PC-9 (cell line): ENCODE data around the gene CCNDBP1. TPM values are rescaled to one million over a fixed set of nuclear protein-coding genes. Genes with fewer than 3 reads are reported as not detected.
A peak's percentile ranks its signal among the peaks of the same experiment; 100 is the strongest.

Source experiments
- BruUV-seq: library from RNA; stranded (reverse); fragments of 400-500 nt; replicated peaks from 2 replicates; lab custom pipeline; 2021; lab: Mats Ljungman, UMichigan
- CTCF ChIA-PET: fragments of 300-600 bp; sonication (Branson Sonifier 250); formaldehyde crosslinking; loops from one replicate; lab custom pipeline; 2022; ENCODE audit warnings: antibody characterized with exemption; lab: Charles Lee
- POLR2A ChIA-PET: fragments of 300-600 bp; sonication (Branson Sonifier 250); formaldehyde crosslinking; loops from one replicate; lab custom pipeline; 2022; ENCODE audit warnings: antibody characterized with exemption; ENCODE audit not compliant: unreplicated experiment; lab: Charles Lee
- DNase-seq, 2 experiments: peaks; one replicate each; pipeline versions ENCODE4 v3.0.0 to v3.0.0-alpha.2; 2015 to 2022; ENCODE audit warnings: mixed read lengths in 1 of 2
- H2AFZ ChIP-seq: fragments of 200-600 bp; sonication (generic); 2 replicates; pipeline ENCODE4 v1.8.1; 2017; ENCODE audit warnings: antibody characterized with exemption
- H3F3A ChIP-seq: fragments of 200-600 bp; sonication (generic); 2 replicates; pipeline ENCODE4 v1.8.1; 2017; ENCODE audit warnings: antibody characterized with exemption, mild to moderate bottlenecking, low read depth; ENCODE audit not compliant: insufficient read depth
- H3K27ac ChIP-seq: fragments of 200-600 bp; sonication (generic); 2 replicates; pipeline ENCODE4 v1.6.1; 2016; ENCODE audit warnings: mixed run types
- H3K27me3 ChIP-seq: fragments of 200-600 bp; sonication (generic); 2 replicates; pipeline ENCODE4 v1.6.1; 2016; ENCODE audit warnings: low read depth, mixed run types; ENCODE audit not compliant: insufficient read depth
- H3K36me3 ChIP-seq: fragments of 200-600 bp; sonication (generic); 2 replicates; pipeline ENCODE4 v1.6.1; 2016; ENCODE audit warnings: low read depth, mixed run types
- H3K4me1 ChIP-seq: fragments of 200-600 bp; sonication (generic); replicated peaks from 2 replicates; pipeline ENCODE4 v1.6.1; 2016; ENCODE audit warnings: mixed run types; ENCODE audit not compliant: insufficient read depth
- H3K4me2 ChIP-seq: fragments of 200-600 bp; sonication (generic); 2 replicates; pipeline ENCODE4 v1.6.1; 2017; ENCODE audit warnings: mixed run types
- H3K4me3 ChIP-seq: fragments of 200-600 bp; sonication (generic); 2 replicates; pipeline ENCODE4 v1.6.1; 2016; ENCODE audit warnings: mixed run types
- H3K79me2 ChIP-seq: fragments of 200-600 bp; sonication (generic); 2 replicates; pipeline ENCODE4 v1.6.1; 2017; ENCODE audit warnings: low read depth, mixed run types
- H3K9me2 ChIP-seq: fragments of 200-600 bp; sonication (generic); 2 replicates; pipeline ENCODE4 v1.8.1; 2017; ENCODE audit warnings: mild to moderate bottlenecking; ENCODE audit not compliant: insufficient read depth
- H3K9me3 ChIP-seq: fragments of 200-600 bp; sonication (generic); 2 replicates; pipeline ENCODE4 v1.8.1; 2016; ENCODE audit warnings: low read depth; ENCODE audit not compliant: insufficient read depth
- H4K20me1 ChIP-seq: fragments of 200-600 bp; sonication (generic); 2 replicates; pipeline ENCODE4 v1.8.1; 2017; ENCODE audit not compliant: insufficient read depth
- CTCF ChIP-seq: fragments of 200-600 bp; sonication (generic); conservative IDR thresholded peaks from 2 replicates; pipeline ENCODE4 v1.6.1; 2017; ENCODE audit warnings: mixed run types, antibody characterized with exemption, mild to moderate bottlenecking, moderate library complexity
- EZH2 ChIP-seq: fragments of 200-600 bp; sonication (generic); IDR thresholded peaks from 2 replicates; pipeline ENCODE4 v1.8.0; 2017; ENCODE audit warnings: antibody characterized with exemption, low read depth
- intact Hi-C: fragments of 100-400 bp; cut with micrococcal nuclease; formaldehyde crosslinking; loops from one replicate; pipeline ENCODE4 v1.10.0; 2022; ENCODE audit not compliant: unreplicated experiment
- total RNA-seq: library from RNA; stranded (reverse); gene quantifications from 2 replicates; pipeline ENCODE4 v1.2.3, GENCODE V29; 2021

Gene CCNDBP1
- total RNA-seq, 1 experiment from 2014 or later = 44.0 TPM

- Histone ChIP-seq H4K20me1 (no peaks in the 10 kb centered on the region), H3K9me3 (no peaks in the 10 kb centered on the region), H3K4me1 (peaks cover 30% of the 10 kb centered on the region), H3K27ac (no peak overlapping the region), H3K79me2 (peaks cover 13% of the 10 kb centered on the region; the same call in 1 of the 2 replicates), H2AFZ (no peak overlapping the region), H3K36me3 (0 out of 2 replicates have a peak, but pooled peaks cover 9% of the 10 kb centered on the region), H3F3A (peaks cover 16% of the 10 kb centered on the region; the same call in 1 of the 2 replicates), H3K27me3 (no peaks in the 10 kb centered on the region), H3K4me3 (no peak overlapping the region), H3K9me2 (no peaks in the 10 kb centered on the region), H3K4me2 (peak overlapping the region; percentile 97)
- TF ChIP-seq EZH2 = no peak
- TF ChIP-seq CTCF = peak; percentile 73
- ChIA-PET POLR2A (no interaction called here), CTCF (interaction anchor here (0.6 kb wide), 1 partner anchor 17 kb away, joined by 5 read pairs; no protein-coding TSS in a partner anchor)
- intact Hi-C loops = loop anchor here (5.0 kb wide), 1 partner anchor 485 kb away; no protein-coding TSS in a partner anchor
- peak in 1 of 2 experiments; percentile 52 for DNase-seq
- BruUV-seq = no TSS peak
These were observed 2.4 kb downstream of the CCNDBP1 start for GRCh38 chr15:43187544-43188155.

GRCh38 chr15:43189296-43189695 lies 4.1 kb downstream of the CCNDBP1 start:
- no peaks in the 10 kb centered on the region for H4K20me1 ChIP-seq
- BruUV-seq = no TSS peak
- no peaks in the 10 kb centered on the region for H3K27me3 ChIP-seq
- CTCF ChIA-PET = interaction anchor here (0.6 kb wide), 1 partner anchor 94 kb away, joined by 3 read pairs; no protein-coding TSS in a partner anchor
- no peak overlapping the region for H3K27ac ChIP-seq
- peaks cover 16% of the 10 kb centered on the region for H3K4me1 ChIP-seq
- H3F3A ChIP-seq = peaks cover 11% of the 10 kb centered on the region; the same call in 1 of the 2 replicates
- no peak for TF ChIP-seq EZH2
- TF ChIP-seq CTCF = no peak
- no peak overlapping the region for H3K4me3 ChIP-seq
- no peaks in the 10 kb centered on the region for H3K9me2 ChIP-seq
- POLR2A ChIA-PET = no interaction called here
- H2AFZ ChIP-seq = no peak overlapping the region
- intact Hi-C loops = loop anchor here (5.0 kb wide), 1 partner anchor 487 kb away; no protein-coding TSS in a partner anchor
- no peak overlapping the region for H3K4me2 ChIP-seq
- 0 out of 2 replicates have a peak, but pooled peaks cover 9% of the 10 kb centered on the region for H3K36me3 ChIP-seq
- no peak for DNase-seq
- H3K9me3 ChIP-seq = no peaks in the 10 kb centered on the region
- H3K79me2 ChIP-seq = peaks cover 13% of the 10 kb centered on the region; the same call in 1 of the 2 replicates

DNA sequence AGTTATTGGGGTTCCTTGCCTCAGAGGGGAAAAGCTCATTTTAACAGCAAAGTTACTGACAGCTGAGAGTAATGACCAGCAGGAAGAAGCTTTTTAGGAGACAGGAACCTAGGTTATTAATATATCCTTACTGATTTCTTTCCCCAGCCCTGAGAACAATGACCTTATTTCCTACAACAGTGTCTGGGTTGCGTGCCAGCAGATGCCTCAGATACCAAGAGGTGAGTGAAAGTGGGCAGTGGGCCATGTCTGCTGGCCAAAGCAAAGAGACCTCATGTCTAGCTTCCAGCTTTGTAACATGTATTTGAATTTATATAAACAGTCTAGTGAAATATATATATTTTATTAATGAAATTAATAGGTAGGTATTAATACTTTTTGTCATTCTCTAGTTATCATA lies 5.0 kb downstream of the CCNDBP1 start:
- no peaks in the 10 kb centered on the region for H3K9me2 ChIP-seq
- no TSS peak for BruUV-seq
- peaks cover 12% of the 10 kb centered on the region for H3K4me1 ChIP-seq
- 0 out of 2 replicates have a peak, but pooled peaks cover 14% of the 10 kb centered on the region for H3K36me3 ChIP-seq
- H2AFZ ChIP-seq = no peak overlapping the region
- CTCF ChIA-PET = no interaction called here
- H4K20me1 ChIP-seq = no peaks in the 10 kb centered on the region
- no peak overlapping the region for H3K4me2 ChIP-seq
- intact Hi-C loops = no loop called here
- no peak overlapping the region for H3K27ac ChIP-seq
- H3K27me3 ChIP-seq = no peaks in the 10 kb centered on the region
- no peak overlapping the region for H3K4me3 ChIP-seq
- peaks cover 13% of the 10 kb centered on the region; the same call in 1 of the 2 replicates for H3K79me2 ChIP-seq
- POLR2A ChIA-PET = no interaction called here
- TF ChIP-seq EZH2 (no peak), CTCF (no peak)
- H3K9me3 ChIP-seq = no peaks in the 10 kb centered on the region
- no peak for DNase-seq
- 0 out of 2 replicates have a peak, but pooled peaks cover 2% of the 10 kb centered on the region for H3F3A ChIP-seq
